ENCODE measurements around the gene RAPGEF5. TPM values are rescaled to one million over a fixed set of nuclear protein-coding genes. Genes with fewer than 3 reads are reported as not detected.

RAPGEF5 gene
- total RNA-seq, 1 donor from 2014 or later = 16.5 TPM

DNA sequence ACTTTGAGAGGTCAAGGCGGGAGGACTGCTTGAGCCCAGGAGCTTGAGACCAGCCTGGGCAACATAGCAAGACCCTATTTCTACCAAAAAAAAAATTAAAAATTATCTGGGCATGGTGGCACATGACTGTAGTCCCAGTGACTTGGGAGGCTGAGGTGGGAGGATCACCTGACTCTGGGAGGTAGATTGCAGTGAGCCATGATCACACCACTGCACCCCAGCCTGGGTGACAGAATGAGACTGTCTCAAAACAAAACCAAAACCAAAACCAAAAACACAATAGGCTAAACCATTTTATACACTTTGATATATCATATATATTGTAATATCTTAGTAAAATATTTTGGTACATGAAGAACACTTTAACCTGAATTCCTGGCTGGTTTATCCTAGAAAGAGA, 101.6 kb downstream of the RAPGEF5 start:
- no peak overlapping the region for H3K4me3 ChIP-seq
- H3K36me3 ChIP-seq = no peaks in the 10 kb centered on the region
- DNase-seq = no peak
- peaks cover 17% of the 10 kb centered on the region for H3K4me1 ChIP-seq
- TF ChIP-seq, protein P1, sequence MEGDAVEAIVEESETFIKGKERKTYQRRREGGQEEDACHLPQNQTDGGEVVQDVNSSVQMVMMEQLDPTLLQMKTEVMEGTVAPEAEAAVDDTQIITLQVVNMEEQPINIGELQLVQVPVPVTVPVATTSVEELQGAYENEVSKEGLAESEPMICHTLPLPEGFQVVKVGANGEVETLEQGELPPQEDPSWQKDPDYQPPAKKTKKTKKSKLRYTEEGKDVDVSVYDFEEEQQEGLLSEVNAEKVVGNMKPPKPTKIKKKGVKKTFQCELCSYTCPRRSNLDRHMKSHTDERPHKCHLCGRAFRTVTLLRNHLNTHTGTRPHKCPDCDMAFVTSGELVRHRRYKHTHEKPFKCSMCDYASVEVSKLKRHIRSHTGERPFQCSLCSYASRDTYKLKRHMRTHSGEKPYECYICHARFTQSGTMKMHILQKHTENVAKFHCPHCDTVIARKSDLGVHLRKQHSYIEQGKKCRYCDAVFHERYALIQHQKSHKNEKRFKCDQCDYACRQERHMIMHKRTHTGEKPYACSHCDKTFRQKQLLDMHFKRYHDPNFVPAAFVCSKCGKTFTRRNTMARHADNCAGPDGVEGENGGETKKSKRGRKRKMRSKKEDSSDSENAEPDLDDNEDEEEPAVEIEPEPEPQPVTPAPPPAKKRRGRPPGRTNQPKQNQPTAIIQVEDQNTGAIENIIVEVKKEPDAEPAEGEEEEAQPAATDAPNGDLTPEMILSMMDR (IDR thresholded peaks at IDR 0.05; ENCODE audit: borderline replicate concordance) = no peak
- no peak overlapping the region for H3K27ac ChIP-seq (replicated peaks)
- no peaks in the 10 kb centered on the region for H3K27me3 ChIP-seq (ENCODE audit: low read depth)
- intact Hi-C loops (cut with micrococcal nuclease) = no loop called here
- H3K9me3 ChIP-seq (replicated peaks) = no peaks in the 10 kb centered on the region

DNA sequence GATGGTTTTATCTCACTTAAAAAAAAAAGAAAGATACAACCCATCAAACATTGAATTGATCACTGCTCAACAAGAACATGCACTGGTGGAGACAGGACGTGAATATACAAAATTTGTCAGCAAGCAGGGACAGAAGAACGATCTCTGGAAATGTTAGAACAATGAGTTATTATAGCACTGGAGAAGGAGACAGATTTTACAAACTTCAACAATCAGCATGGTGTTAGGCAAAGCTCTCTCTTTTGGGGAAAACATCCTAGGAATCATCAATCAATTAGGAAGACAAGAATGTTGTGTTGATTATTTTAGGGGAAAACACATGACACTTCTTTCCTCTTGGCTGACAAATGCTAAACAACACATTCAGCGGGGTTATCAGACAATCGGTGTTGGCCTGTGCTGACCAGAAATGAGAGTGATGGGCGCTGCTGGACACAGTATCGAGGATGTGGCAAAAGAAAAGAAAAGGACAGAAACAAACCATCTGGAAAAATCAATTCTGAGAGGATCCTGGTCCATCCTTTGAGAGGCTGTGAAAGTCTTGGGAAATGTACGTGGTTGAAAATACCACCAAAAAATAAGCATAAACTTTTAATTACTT, 103.9 kb downstream of the RAPGEF5 start:
- Histone ChIP-seq H3K4me1 (peaks cover 30% of the 10 kb centered on the region), H3K9me3 (replicated peaks) (no peaks in the 10 kb centered on the region), H3K27ac (replicated peaks) (no peak overlapping the region), H3K36me3 (no peaks in the 10 kb centered on the region), H3K27me3 (ENCODE audit: low read depth) (no peaks in the 10 kb centered on the region), H3K4me3 (peak overlapping the region; percentile 3)
- TF ChIP-seq, protein P1 (IDR thresholded peaks at IDR 0.05; ENCODE audit: borderline replicate concordance) = no peak
- no peak for DNase-seq
- intact Hi-C loops (cut with micrococcal nuclease) = no loop called here

DNA sequence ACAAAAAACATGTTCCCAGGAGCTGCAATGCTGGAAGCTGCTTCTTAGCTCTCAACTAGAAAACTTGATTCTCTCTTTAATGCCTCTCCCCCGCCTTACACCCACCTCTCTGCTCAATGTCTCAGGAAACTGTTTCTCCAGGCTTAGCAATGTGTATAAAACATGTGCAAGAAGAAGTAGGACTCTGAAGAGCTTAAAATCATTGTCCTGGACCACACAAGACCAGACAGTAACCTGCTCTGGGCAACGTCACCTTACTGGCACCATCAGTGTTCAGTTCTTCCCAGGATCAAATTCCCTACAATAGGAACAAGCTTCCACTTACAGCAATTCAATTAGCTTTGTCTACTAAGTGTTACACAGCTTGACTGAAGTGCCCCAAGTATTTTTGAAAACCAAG, 104.9 kb downstream of the RAPGEF5 start:
- intact Hi-C loops (cut with micrococcal nuclease) = no loop called here
- H3K9me3 ChIP-seq (replicated peaks) = peaks cover 5% of the 10 kb centered on the region
- no peak overlapping the region for H3K27ac ChIP-seq (replicated peaks)
- peaks cover 30% of the 10 kb centered on the region for H3K4me1 ChIP-seq
- no peaks in the 10 kb centered on the region for H3K27me3 ChIP-seq (ENCODE audit: low read depth)
- TF ChIP-seq, protein P1 (IDR thresholded peaks at IDR 0.05; ENCODE audit: borderline replicate concordance) = no peak
- H3K4me3 ChIP-seq = no peak overlapping the region
- no peaks in the 10 kb centered on the region for H3K36me3 ChIP-seq
- no peak for DNase-seq

DNA sequence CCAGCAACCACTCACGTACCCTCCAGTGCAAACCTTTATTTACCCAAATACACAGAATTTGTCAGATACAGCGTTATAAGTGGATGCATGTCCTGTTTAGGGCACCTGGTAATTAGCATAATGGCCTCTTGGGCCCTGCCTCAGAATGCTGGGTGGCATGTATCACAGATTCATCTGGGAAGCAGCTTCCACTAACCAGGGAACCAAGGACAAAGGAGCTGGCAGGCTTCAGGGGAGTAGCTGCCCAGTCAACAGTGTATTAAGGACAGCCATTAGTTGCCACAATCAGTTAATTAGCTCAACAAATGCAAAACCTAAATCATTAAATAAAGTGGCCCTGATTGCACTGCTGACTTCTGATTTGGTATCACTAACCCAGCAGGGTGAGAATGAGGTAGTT, 105.7 kb downstream of the RAPGEF5 start:
- H3K36me3 ChIP-seq = no peaks in the 10 kb centered on the region
- no peak overlapping the region for H3K4me3 ChIP-seq
- peaks cover 12% of the 10 kb centered on the region for H3K9me3 ChIP-seq (replicated peaks)
- no peak overlapping the region for H3K27ac ChIP-seq (replicated peaks)
- TF ChIP-seq, protein P1 (IDR thresholded peaks at IDR 0.05; ENCODE audit: borderline replicate concordance) = no peak
- H3K27me3 ChIP-seq (ENCODE audit: low read depth) = no peaks in the 10 kb centered on the region
- peaks cover 30% of the 10 kb centered on the region for H3K4me1 ChIP-seq
- intact Hi-C loops (cut with micrococcal nuclease) = no loop called here
- no peak for DNase-seq

DNA sequence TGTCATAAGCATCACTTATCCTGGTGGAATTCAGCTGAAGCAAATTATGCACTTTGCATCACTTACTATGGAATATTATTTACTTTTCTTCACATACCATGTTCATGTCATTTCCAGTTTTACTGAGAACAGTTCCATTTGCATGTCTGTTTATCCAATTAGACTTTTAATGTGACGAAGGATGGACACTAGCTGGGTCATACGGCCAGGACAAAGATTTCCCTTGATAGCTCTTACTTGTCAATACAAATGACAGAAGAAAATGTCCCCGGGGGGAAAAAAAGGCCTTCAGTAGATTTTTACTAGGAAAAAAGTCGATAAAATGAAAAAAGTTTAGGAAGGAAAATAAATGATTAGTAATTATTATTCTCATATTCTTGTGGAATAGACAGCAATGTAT, 106.6 kb downstream of the RAPGEF5 start:
- TF ChIP-seq, protein P1 (IDR thresholded peaks at IDR 0.05; ENCODE audit: borderline replicate concordance) = no peak
- Histone ChIP-seq H3K4me1 (peaks cover 30% of the 10 kb centered on the region), H3K9me3 (replicated peaks) (peaks cover 21% of the 10 kb centered on the region), H3K27me3 (ENCODE audit: low read depth) (no peaks in the 10 kb centered on the region), H3K27ac (replicated peaks) (no peak overlapping the region), H3K36me3 (no peaks in the 10 kb centered on the region), H3K4me3 (no peak overlapping the region)
- DNase-seq = no peak
- intact Hi-C loops (cut with micrococcal nuclease) = no loop called here

All from left ventricle myocardium inferior (tissue), 1 donor.